ENCODE data around the gene GPR132.
A peak's percentile ranks its signal among the peaks of the same experiment; 100 is the strongest.
"Not testable (repeated sequence)": the region's sequence is repeated elsewhere in the genome, so short reads cannot be mapped to it uniquely, and the experiment has no call there.

The GPR132 gene

DNA sequence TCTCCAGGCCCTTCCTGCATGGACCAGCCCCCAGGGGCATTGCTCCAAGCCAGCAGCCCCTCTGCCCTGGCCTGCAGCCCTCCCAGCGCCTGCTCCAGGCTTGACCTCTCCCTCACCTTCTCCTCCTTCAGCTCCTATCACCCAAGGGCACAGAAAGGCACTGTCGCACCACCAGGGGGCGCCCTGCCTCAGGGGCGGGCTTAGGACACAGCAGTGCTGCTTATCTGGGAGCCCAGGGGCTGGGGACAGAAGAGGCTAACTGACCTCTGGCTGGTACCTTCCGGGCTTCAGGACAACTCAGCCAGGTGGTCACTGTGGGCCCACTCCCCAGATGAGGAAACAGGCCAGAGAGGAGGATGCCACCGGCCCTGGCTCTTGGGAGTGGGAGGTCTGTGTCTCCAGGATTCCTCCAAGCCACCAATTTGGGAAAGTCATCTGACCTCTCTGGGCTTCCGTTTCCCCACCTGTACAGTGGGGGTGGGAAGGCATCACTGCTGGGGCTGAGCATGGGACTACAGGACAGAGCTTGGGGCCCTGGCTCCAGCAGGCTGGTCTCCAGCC lies 25.3 kb upstream of the GPR132 start:
- peak; percentile 79 for DNase-seq

DNA sequence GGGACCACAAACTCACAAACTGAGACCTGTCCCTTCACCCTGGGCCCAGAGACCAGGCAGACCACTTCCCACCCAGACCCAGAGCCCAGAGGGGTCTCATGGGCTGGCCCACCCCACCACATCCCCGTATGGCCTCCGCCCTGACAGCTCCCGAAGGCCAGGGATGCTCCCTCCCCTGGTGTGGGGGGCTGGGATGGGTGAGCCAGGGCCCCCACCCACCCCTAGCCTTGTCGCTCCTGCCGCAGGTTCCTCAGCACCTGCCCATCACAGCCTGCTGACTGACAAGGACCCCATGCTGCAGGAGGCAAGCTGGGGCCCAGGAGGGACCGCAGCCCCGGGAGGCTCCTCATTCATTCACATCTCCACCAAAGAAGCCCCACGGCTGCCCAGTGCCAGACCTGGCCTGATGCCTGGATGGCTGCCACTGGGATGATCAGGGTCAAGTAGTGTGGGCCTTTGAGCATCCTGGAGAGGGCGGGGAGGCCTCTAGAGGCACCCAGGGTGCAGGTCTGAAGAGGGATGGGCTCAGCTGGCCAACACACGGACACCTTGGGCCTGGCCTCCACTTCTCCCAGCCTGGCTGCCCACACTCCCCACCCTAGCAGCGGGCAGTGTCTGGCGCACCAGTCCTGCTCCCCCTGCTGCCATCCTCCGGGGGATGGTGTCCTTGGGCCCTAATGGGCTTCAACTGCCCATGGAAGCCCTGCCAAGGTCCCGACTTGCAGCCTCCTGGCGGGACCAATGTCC lies 24.7 kb upstream of the GPR132 start:
- DNase-seq: no peak

DNA sequence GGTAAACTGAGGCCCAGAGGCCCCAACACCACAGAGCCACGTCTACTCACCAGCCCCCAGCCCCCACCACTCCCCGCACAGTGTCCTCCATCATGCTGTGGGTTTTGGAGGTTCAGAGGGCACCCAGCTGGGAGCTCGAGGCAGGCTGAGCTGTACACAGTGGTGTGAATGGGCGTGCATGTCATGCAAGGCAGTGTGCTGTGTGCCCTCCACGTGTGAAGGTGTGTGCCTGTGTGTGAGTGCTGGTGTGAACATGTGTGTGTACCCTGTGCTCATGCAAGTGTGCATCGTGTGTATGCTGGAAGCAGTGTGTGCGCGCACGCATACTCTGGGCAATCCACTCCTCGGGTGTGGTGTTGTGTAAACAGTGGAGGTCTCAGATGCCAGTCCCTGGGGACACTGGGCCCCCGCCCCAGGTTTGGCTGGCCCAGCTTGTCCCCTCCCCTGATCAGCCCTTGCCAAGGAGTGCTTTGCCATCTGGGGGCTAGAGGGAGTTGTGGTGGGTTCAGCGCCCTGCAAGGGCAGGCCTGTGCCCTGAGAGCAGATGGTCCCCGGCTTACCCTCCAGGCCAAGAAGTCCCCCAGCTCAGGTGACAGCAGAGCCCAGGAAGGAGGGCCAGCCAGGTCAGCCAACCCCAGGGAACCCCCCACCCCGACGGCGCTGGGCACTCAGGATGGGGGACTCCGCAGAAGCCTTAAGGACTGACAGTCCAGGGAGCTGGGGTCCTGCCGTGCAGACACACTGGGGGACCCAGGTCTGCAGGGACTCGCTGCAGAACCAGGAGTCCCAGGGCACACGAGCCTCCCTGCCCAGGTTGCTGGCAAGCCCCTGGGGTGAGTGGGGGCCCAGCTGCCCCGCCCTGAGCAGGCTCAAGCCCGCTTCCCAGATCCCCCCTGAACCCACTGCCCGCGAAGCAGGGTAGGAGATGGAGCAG lies 23.8 kb upstream of the GPR132 start:
- DNase-seq: no peak

DNA sequence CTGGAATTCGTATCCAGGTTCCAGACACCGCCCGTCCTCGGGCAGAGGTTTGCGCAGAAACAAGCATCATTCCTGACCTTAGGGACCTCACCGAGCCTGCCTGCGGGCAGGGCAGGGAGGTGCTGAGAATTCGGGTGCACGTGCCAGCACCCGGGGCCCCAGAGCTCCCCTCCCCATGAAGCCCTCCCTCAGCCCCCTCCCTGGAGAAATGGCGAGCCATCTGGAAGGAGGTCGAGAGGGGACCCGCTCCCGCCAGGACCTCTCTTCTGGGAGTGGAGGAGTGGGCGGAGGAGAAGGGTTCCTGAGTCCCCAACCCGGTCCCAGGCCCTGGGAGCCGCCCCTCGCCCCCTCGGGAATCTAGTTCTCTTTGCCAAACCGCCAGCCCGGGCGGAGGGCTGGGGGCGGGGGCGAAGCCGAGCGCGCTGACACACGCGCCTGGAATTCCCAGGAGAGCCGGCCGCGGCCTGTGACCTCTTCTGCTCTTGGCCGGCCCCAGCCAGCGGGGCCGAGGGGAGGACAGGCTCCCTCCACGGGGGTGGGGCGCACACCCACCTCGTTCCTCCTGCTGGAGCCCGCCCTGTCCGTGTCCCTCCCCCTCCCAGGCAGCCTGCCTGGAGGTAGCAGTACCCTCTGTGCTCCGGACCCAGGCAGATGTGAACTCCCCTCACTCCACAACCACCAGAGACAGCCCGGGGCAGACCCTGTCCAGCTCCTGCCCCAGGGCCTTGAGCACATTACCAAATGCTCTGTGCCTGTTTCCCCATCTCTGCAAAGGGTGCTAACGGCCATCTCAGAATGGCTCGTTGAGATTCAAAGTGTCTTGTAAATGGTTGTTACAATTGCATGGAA lies 23.0 kb upstream of the GPR132 start:
- DNase-seq: no peak

DNA sequence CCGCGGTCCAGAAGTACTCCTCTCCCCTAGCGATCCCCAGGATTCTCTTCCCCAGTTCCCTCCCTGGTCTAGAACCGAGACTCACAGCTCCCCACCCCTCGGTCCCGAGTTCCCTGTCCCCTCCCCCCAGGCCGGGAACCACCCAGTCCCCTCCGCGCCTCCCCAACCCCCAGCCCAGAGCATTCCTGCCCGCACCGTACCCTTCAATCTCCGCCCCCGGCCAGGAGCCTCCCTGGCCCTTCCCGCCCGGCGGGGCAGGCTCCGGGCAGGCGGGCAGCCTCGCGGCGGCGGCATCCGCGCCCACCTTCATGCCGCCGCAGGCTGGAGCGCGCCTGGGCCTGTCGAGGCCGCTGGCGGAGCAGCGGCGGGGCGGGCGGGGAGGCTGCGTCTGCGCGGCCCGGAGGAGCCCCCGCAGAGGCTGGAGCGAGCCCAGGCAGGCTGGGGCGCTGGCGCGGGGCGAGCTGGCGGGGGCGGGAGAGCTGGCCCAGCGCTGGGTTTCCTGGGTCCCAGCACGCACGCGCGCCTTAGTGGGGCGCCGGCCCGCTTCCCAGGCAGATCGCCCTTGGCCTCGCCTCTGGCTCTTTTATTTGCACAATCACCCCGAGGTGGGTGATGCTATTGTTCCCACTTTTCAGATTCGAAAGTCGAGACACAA lies 22.2 kb upstream of the GPR132 start:
- no peak for DNase-seq

DNA sequence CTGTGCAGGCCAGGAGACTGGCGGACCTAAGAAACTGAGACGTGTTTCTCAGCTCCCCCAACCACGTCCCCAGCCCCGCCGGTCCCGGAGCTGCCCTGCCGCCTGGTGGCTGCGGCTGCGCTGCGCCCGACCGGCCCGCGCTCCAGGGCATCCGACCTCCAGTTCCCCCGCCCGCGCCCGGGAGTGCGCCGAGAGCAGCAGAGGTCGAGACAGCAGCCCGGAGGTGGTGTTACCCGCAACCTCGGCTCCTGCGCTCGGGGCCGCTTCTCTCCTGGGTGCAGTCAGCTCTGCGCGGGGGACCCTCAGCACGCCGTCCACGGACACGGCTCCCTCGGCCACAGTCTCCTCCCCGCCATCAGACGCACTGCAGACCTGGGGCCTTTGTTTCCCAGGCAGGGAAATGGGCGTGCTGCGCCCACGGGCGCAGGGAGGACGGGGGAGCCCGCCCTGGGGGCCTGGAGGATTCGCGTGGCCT lies 21.6 kb upstream of the GPR132 start:
- peak; percentile 60 for DNase-seq

DNA sequence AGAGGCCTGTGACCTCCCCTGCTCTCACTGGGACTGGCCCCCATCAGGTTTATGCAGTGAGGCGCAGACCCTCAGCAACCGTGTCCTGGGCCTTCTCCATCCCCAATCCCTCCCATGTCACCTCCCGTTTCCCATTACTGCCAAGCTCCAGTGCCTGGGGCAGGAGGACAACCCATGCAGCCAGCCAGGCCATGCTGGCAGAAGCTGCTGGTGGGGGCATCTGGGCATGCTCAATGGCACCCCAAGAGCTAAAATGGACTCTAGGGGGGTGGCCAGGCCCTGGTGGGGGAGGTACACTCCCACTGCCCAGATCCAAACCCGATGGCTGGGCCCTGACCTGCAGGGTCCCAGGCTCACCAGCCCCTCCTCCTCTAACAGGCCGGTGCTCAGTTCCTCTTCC lies 20.5 kb upstream of the GPR132 start:
- no peak for DNase-seq

DNA sequence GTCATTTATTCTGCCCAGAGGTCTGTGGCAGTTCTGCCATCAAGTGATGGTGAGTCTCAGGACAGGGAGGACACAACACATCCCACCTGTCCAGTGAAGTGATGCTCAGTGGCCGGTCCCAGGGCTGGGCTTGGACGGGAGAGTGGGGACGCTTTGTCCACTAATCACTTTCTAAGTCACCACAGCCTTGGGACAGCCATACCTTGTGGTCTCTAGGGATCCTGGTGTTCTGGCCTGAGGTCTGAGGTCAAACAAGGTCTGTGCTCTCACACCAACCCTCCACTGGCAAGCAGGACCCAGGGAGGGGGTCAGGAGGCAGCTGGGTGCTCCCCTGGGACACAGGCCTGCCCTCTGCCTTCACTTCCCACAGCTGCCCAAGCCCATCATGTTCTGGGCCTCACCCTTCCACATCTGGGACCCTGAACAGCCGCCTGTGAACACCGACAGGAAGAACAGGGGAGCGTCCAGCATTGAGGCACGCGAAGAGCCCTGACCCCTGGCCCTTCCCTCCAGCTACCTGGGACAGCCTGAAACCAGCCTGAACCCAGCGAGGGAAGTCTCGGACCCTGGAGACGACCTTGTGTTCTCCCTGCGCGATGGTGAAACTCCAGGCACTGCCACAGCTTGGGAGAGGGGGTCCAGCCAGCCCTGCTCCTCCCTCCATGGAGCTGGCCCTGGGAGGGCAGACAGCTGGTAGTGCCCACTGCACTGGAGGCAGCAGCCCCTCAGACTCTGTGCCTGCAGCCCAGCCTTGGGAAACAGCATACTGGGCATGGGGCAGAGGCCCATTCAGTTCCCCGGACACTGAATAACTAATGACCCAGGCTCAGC lies 19.7 kb upstream of the GPR132 start:
- DNase-seq: no peak

DNA sequence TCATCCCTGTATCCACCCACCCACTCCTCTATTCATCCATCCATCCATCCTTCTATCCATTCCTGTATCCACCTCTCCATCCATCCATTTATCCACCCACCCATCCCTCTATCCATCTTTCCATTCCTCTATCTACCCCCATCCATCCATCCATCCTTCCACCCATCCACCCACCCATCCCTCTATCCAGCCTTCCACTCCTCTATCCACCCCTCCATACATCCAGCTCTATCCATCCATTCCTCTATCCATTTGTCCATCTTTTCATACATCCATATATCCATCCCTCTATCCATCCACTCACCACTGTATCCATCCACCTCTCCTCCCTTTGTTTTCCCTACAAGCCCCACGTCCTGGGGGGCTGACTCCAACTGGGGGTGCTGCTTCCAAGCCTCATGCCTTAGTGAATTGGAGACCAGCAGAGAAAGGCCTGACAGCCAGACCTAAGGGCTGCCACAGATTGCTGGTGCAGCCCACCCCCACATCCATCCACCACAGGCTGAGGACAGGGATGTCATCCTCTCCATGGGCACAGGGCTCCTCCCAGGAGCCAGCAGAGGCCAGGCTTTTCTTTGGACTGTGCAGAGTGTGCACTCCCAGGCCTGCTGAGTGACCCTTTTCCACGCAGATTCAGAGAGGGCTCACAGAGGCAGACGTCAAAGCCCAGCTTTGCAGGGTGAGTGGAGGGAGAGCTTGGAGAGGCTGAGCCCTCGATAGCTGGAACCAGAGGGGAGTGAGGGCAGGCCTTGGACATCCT lies 18.9 kb upstream of the GPR132 start:
- DNase-seq: no peak

DNA sequence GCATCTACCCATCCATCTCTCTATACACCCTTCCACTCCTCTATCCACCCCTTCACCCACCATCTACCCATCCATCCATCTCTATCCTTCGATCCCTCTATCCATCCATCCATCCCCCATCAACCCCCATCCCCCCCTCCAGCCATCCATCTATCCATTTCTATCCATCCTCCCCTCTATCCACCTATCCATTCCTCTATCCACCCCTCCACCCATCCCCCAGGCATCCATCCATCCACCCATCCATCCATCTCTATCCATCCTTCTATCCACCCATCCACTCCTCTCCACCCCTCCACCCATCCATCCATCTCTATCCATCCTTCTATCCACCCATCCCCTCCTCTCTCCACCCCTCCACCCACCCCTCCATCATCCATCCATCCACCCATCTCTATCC lies 17.5 kb upstream of the GPR132 start:
- DNase-seq: no peak

DNA sequence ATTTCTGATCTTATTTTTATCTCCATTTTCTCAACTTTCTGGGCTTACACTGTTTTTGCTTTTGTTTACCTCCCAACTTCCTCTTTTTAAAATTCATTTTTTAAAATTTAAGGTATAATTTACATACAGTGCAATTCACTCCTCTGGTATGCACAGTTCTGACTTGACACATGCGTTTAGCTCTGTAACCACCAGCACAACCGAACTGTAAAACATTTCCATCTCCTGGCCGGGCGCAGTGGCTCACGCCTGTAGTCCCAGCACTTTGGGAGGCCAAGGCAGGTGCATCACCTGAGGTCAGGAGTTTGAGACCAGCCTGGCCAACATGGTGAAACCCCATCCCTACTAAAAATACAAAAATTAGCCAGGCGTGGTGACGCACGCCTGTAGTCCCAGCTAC lies 16.2 kb upstream of the GPR132 start:
- not testable (repeated sequence) for DNase-seq

DNA sequence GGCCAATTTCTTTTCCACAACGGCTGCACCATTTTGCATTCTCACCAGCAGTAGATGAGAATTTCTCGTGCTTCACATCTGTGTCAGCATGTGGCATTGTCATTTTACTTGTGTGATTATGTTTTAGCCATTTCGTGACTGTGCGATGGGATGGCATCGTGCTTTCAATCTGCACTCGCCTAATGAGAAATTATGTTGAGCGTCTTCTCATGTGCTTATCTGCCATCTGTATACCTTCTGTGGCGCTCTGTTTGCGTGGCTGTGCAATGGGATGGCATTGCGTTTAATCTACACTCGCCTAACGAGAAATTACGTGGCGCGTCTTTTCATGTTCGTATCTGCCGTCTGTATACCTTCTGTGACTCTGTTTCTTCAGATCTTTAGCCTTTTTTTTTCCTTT lies 14.9 kb upstream of the GPR132 start:
- no peak for DNase-seq

DNA sequence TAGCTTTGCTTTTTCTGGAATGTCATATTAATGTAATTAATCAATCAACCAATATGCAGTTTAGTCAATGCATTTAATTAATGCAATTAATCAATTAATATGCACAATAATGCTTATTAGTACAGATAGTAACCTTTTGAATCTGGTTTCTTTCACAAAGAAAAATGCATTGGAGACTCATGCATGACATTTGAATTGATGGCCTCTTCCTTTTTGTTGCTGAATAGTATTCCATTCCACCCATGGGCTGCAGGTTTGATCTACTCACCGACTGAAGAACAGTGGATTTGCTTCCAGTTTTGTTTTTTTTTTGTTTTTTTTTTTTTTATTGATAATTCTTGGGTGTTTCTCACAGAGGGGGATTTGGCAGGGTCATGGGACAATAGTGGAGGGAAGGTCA lies 13.1 kb upstream of the GPR132 start:
- DNase-seq: no peak

DNA sequence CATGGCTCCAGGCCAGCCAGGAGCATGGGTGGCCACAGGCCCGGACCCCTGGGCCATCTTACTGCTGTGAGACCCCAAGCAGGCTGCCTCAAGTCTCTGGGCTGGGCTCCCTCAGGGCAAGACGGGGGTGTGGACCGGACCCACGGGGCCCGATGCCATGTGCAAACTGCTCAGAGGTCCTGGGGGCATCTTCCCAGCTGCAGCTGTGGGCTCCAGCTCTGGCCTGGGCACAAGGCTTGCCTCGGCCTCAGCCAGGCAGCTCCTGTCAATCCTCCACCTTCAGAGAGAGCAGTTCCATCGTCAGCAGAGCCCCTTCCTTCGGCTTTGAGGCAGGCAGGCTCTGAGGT lies 12.4 kb upstream of the GPR132 start:
- no peak for DNase-seq

DNA sequence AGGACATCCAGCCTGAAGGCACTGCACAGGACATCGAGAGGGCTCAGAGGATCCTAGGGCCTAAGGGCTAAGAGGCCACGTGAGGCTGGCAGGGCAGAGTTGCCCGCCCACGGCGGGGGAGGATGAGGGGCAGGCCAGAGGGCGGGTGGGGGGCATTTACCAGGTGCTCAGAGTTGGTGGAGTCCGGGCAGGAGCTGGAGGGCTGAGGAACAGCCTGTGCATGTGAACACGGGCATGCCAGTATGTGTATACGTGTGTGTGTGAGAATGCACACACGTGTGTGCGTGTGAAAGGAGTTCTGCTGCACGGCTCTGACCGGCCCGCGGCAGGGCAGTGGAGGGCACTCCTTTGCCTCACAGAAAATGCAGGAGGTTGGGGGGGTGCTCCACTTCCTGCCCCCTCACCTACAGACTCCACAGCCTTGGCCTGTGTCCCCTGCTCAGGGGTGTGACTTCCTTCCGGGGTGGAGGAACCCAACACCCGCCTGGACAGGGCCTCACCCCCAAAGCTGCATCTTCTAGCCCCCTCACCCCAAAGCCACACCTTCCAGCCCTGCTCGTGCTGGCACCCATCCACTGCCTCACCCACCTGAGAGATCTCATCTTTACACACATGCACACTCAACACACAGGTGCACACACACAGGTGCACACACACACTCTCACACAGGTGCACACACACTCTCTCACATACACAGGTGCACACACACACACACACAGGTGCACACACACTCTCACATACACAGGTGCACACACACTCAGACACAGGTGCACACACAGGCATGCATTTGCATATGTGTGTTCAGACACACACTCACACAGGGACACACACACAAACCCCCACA lies 11.8 kb upstream of the GPR132 start:
- no peak for DNase-seq

DNA sequence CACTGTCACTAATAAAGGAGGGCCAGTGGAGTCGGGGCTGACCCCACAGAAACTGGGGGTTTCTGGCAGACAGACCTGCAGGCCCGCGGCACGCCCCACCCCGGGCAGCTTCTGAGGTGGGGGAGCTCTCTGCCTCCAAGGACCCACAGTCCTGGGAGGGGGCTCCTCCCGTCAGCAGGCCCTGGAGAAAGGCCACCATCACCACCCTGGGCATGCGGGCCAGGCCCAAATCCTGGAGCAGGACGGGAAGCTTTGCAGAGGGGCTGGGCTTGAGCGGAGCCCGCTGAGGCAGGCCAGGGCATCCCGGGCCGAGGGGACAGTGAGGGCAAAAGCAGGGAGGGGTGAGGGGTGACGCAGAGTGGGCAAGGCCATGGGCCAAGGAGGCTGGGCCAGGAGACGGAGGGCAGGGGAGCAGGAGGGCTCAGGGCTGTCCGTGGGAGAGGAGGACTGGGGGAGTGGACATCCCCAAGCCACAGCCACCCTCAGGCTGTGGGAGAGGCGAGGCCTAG lies 11.1 kb upstream of the GPR132 start:
- DNase-seq: no peak

DNA sequence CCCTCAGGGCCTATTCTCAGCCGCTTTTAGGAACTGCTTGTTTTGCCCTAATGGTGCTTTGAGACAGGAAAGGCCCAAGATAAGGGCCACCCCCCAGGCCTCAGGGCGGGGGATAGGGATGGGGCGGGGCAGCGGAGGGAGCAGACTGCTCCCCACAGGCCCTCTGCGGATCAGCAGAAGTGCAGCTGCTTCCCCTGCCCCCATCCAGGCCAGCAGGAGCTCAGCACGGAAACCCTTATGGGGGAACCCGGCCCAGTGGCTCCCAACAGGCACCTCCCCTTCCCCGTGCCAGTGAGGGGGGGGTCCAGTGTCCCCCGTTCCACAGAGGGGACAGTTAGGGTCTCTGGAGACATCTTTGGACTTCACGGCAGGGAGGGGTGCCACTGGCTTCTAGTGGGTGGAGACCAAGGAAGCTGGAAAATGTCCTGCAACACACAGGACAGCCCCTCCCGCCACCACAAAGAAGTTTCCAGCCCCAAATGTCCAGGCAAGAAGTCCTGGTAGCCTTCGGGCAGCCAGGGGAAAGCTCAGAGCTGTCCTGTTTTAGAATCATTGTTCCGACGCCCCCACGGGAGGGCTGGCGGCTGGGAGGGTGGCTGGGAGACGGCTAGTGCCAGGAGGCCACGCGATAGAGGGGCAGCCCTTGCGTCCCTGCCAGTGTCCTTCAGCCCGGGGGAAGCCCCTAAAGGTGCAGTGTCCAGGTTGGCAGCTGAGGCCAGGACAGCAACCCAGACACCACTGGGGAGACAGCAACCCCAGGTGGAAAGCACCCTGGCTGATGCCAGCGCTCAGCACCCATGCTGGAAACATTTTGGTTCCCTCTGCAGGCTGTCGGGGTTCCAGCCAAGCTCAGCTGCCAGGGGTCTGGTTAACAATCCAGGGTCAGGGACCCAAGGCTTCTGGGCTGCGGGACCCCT lies 10.4 kb upstream of the GPR132 start:
- peak; percentile 36 for DNase-seq

DNA sequence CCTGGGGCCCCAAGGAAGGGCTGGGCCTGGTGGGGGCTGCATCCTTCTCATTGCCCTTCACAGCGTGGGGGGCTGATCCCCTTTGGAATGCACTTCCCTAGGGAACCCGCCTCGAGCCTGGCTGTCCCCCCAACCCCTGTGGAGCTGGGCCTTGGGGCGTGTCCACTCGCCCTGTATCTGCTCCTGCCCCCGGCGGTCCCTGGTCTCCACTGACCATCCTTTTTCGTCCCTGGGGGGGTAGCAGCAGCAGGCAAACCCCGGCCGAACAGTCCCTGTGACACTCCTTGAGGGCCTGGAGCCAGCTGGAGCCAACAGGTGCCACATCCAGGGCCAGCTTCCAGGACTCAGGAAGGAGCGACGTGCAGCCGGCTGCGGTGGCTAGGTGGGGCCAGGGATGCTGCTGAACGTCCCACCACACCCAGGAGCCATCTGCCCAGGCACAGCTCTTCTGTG lies 9.4 kb upstream of the GPR132 start:
- DNase-seq: peak; percentile 81
